Stimulated activated CD8-positive, alpha-beta memory T cell treated with anti-CD3 and anti-CD28 coated beads, Interleukin-12 subunit alpha, Interleukin-12 subunit beta, amount 100 ng/mL, for 1 hour (primary cell): ENCODE measurements around the gene FGD6.

ENCODE experiments used
- DNase-seq: peaks from one replicate; pipeline ENCODE4 v3.0.0-alpha.2; 2020; ENCODE audit warnings: low read depth

FGD6 gene

DNA sequence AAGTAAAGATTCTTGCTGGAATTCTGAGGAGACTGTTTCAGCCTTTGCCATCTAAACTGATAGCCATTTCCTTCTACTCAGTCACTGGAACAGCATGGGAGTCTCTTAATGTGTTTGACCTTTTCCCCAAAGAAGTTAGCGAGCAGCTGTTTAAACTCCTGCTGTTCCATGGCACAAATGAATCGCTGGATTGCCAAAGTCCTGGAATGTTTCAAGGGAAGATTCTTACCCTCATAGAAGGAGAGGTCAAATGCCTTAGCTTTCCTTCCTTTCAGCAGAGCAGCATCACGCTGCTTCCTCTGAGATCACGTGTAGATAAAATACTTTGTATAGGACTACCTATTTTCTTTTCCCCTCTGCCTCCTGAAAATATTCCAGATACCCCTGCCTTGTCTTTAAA lies 133.3 kb downstream of the FGD6 start:
- DNase-seq = no peak

DNA sequence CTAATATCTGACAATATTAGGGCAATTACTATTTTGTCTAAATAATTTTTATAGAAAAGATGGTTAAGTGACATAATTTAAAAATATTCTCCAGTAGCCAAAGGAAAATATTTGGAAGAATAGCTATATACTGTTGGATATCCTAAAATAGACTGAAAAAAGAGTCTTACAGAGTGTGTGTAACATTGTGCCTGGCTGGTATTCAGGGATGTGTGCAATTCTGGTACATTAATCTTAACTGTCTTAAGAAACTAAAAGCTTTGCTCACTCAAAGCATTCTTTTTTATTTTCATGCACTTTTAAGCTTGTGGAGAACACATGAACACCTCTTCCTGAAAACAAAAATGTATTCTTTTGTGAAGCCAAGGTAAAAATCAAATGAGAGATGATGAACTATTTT lies 133.8 kb downstream of the FGD6 start:
- DNase-seq = no peak

DNA sequence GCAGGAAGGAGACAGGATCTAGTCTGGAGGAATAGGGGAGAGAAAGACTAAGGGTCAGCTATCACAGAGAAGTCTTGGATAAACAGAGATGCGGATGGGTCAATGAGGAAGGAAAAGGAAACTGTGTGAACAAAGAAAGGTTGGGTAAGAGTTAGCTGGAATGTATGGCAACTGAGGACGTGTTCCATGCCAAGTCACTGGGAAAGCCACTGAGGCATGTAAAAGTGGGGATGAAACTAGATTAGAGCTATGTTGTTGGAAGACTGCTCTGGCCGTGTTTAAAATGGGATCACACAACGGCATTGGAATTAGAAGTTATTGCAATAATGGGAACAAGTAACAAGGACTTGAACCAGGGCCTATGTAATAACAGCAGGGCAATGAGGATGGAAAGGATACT lies 139.9 kb downstream of the FGD6 start:
- DNase-seq = no peak

DNA sequence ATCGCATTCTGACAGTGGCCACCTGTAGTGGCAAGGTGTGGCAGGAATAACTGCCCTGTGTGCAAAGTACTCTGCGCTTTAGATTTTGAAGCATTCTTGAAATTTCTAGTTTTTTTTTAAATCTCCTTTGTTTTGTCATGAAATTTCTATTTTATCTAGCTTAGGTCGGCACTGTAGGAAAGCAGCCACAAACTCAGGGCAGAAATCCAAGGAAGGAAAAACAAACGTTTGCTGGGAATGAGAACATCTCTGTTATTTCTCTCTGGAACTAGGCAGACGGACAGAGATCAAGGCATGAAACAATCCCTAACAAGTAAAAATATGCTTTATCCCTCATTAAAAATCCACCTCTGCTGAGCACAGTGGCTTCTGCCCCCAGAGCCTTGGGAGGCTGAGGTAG lies 142.5 kb downstream of the FGD6 start:
- no peak for DNase-seq

DNA sequence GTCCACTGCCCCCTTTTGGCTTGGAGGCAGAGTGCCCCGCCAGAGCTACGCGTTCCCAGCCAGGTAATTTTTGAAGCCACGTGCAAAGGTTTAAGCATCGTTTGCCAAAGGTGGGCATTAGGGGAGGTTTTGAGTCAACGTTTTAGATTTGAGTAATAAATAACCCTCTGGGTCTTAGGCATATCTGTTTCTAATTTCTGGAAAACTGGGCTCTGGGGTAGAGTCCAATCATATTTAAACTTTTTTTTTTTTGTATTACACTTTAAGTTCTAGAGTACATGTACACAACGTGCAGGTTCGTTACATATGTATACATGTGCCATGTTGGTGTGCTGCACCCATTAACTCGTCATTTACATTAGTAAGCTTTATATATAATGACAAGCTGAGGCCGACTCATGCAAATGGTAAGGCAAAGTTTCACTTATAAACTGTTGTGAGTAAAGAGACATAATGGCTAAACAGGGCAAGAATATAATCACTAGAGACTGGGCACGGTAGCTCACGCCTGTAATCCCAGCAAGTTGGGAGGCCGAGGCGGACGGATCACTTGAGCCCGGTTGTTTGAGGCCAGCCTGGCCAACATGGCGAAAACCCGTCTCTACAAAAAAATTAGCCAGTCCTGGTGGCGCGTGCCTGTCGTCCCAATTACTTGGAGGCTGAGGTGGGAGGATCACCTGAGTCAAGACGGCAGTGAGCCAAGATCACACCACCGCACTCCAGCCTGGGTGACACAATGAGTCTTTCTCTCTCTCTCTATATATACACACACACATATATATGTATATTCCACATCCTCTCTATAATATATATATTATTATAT lies 143.4 kb downstream of the FGD6 start:
- DNase-seq = no peak

DNA sequence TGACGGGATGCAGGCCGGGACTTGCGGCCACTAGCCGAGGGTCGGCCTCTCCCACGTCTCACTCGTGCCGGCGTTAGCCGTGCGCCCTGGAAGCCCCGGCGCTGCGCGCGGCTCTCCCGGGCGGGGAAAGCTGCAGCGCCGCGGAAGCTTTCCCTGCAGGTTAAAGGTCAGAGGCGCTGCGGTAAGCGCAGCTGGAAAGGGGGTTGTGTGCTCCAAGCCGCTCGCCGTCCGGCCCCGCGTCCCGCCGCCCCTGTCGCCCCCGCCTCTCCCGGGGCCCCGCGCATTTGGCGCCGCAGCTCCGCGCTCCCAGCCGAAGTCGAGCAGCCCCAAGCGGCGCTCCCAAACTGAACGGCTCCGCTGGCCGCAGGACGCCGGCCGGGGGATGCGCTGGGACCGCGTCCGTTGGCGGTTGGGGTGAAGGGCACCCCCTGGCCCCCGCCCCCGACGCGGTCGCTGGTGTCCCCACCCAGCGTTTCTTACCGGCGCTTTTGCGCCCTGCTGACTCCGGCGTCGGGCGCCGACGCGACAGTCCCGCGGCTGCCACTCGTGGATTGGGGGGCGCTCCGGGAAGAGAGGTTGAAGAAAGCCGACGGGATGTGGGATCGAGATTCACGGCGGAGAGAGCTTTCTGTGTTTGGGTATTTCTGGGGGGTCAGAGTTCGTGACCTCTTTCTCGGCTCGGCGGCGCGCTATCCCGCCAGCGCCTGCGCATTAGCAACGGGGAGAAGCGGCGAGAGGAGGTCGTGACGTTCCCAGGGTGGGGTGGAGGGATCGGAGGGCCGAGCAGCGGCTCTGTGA lies 144.2 kb downstream of the FGD6 start, which contains the start of gene NR2C1:
NR2C1 (minus strand) TSS at position 719 of the 798 bp plus-strand sequence. CDS start 6,234 bp downstream, outside the sequence.
- DNase-seq = peak; percentile 85

DNA sequence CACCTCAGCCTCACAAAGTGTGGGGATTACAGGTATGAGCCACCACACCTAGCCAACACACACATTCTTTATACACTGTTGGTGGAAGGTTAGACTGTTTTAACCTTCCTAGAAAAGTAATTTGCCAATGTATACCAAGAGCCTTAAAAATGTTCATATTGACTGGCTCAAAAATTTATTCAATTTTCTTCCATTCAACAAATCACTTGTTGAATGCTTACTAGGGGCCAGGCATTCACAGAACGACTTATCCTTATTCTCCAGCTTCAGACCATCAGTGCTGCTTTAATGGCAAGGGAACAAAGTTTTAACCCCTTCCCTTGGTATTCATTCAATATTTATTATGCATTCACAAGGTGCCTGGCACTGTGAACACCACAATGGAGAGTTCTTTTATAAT lies 146.9 kb downstream of the FGD6 start:
- DNase-seq = no peak

DNA sequence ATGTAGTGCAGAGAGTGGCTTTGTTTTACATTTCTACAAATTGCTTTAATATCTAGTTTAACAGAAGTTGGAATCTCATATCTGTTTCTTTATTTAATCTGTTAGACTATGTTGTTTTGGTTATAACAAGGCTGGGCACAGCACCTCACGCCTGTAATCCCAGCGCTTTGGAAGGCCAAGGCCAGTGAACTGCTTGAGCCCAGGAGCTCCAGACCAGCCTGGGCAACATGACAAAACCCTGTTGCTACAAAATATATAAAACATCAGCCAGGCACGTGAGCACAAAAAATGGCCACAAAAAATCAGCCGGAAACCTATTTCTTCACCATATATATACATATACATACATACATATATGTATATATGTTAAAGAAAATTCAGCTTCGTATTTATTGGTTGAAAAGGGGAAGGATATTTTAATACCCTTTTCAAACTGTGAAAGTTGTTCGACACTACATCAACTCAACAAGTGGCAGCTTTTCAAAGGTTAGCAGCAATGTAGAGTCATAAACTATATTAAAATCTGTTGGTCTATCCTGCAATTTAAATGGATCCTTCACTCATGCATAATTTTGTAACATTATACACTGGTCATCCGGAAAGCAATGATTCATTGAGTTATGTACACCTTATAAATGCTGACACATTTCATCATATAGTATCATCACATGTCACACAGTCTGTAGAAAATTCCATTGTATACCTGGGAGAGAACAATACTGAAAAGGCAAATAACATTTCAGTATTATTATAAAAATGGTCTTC lies 151.0 kb downstream of the FGD6 start:
- no peak for DNase-seq

DNA sequence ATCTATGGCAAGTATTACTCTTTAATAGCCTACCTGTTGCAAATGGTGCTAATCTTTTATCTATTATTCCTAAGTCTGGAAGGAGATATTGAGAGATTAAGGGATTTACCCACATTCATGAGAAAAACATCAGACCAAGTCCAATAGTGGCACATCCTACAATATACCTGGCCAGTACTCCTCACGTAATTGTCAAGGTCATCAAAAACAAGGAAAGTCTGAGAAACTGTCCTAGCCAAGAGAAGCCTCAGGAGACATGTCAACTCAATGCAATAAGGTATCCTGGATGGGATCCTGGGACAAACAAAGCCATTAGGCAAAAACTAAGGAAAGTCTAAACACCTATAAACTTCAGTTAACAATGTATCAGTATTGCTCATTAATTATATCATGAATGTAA lies 156.3 kb downstream of the FGD6 start:
- no peak for DNase-seq

DNA sequence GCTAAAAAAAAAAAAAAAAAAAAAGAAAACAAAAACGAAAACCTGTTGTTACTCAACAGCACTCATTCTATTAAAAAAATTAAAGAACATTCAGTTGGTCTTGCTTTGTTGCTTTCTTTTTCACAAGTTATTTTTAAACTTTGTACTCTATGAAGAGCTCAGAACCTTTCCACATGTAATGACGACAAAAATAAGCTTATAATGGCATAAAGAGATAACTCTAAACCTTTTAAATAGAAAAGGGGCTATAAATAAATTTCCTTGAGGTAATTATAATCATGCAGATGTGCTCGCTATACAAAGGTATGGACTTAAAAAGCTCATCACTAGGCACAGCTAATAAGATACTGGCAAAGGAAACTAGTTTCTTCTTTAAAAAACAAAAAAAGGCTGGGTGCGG lies 157.3 kb downstream of the FGD6 start:
- DNase-seq = no peak

DNA sequence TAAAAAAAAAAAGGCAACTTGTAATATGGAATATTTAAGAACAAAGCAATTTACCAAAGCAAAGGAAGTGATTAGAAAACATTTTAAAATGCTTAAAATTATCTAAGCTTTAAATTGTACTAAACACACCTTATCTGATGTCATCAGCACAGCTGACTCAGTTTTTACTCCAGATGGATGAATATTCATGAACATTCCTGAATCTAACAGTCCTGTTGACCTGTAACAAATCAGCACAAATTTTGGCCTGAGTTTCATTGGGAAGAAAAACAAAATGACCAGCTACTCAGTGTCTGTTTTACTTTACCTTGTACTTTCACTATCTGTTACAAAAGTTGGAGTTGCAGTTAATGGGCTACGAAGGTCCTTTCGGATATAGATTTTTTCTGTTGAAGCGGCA lies 159.8 kb downstream of the FGD6 start:
- no peak for DNase-seq

DNA sequence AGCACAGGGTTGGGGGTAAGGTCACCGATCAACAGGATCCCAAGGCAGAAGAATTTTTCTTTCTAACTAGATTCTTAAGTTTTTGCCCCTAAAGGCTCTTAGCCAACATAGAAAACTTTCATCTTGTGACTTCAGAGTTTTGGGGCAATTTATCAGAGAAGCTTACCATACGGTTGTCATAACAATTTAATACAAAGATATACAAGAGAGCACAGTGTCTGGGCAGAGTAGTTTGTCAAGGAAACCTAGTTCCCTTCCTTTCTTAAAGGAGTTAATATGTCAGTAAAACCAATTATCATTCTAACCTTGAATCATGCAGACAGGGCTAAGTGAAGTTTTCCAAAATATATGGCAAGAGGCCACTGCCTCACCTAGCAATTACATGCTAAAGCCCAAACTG lies 162.2 kb downstream of the FGD6 start:
- no peak for DNase-seq

DNA sequence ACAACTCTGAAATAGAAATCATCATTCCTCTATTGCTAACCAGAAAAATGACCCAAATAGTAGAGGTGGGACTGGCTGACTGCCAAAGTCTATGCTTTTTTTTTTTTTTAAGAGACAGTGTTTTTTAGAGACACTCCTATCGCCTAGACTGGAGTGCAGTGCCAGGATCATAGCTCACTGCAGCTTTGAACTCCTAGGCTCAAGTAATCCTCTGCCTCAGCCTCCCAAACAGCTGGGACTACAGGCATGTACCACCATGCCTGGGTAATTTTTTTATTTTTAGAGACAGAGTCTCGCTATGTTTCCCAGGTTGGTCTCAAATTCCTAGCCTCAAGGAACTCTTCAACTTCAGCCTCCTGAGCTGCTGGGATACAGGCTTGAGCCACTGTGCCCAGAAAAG lies 163.1 kb downstream of the FGD6 start:
- no peak for DNase-seq

DNA sequence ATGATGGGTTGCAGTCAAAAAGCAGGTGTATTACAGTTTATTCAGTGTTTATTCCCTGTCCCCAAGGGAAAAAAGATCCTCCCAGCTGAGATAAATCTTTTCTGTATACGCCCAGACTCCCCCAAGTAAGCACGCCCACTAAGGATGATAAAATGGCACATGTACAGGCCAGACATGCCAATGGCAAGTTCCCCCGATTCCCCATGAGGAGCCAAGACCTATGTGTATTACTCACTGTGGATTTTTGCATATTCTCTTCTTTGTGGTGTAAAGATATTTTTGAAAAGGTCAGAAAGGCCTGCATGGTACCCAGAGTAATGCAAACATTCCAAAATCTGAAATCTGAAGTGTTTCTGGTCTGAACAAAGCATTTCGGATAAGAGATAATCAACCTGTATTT lies 166.0 kb downstream of the FGD6 start:
- no peak for DNase-seq

DNA sequence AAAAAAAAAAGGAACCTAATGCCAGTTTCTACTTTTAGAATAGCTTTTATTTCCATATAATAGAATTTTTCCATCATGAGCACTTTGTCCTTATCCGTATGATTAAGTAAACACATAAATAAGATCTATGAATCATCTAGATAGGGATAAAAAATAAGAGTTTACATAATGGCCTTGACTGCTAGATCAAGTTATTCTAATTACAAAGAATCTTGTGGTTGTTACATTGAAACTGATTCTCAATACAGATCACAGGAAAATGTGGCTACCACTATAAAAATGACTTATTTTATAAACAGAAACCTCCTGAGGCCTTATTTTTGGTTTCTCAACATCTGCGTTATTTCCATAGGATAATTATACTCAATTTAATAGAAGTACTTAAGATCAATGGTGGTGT lies 179.4 kb downstream of the FGD6 start:
- no peak for DNase-seq

DNA sequence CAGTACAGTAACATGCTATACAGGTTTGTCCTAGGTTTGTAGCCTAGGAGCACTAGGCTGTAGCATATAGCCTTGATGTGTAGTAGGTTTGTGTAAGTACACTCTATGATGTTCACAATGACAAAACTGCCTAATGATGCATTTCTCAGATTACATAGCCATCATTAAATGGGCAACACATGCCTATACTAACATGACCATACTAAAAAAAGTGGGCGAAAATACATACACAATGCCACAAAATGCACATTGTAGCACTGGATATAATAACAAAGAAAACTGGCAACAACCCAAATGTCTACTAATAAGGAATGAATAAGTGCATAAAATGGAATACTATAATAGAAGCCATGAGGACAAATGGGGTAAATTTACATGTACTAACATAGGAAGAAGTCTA lies 182.5 kb downstream of the FGD6 start:
- DNase-seq = no peak
